ENCODE results near the gene SF3B4.
"Not testable (repeated sequence)": the region's sequence is repeated elsewhere in the genome, so short reads cannot be mapped to it uniquely, and the experiment has no call there.

SF3B4 gene

DNA sequence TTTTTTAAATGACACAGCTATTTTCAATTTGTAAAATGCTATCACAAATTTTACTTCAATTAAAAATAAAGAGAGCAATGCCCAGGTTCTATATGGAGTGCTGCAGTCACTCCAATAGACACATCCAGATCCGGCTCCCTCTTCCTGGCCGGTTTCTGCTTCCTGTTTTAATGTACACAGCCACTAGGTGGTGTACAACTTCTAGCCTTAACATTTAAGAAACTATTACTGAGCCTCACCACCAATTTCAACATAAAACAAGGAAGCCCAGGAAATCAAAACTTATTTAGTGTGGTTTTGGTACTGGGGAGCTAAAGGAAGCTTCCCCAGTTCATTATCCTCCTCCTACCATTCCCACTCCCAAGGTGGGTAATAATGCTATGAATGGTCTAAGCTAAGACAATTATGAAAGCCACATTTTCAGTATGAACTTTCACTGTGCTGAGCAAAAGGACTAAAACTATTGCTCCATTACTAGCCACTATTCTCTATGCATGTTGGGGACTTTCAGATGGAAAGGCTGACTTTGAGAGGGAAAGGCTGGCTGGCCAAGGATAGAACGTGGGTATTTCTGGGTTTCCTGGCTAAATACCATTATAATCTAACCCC lies 34.5 kb upstream of the SF3B4 start:
- H3K27me3 ChIP-seq (replicated peaks; ENCODE audit: control insufficient read depth, insufficient read depth, low read length, poor library complexity, severe bottlenecking), result no peaks in the 10 kb centered on the region
- H3K9me3 ChIP-seq (ENCODE audit: control insufficient read depth, low read length), result no peaks in the 10 kb centered on the region
- H3K4me1 ChIP-seq (ENCODE audit: control insufficient read depth, insufficient read depth, low read length, poor library complexity, severe bottlenecking), result no peaks in the 10 kb centered on the region
- H3K4me3 ChIP-seq (ENCODE audit: insufficient read depth, low read depth, low read length, poor library complexity, severe bottlenecking), result no peak overlapping the region
- H3K36me3 ChIP-seq (ENCODE audit: control insufficient read depth, insufficient read depth, low read length), result peaks cover 11% of the 10 kb centered on the region
- H3K27ac ChIP-seq (ENCODE audit: insufficient read depth, low read length, poor library complexity, severe bottlenecking), result no peak overlapping the region
- DNase-seq, result peak; percentile 11 to 30 (median 19)

DNA sequence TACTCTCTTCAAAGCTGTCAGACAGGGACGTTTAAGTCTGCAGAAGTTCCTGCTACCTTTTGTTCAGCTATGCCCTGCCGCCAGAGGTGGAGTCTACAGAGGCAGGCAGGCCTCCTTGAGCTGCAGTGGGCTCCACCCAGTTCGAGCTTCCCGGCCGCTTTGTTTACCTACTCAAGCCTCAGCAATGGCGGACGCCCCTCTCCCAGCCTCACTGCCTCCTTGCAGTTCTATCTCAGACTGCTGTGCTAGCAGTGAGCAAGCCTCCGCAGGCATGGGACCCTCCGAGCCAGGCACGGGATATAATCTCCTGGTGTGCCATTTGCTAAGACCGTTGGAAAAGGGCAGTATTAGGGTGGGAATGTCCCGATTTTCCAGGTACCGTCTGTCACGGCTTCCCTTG lies 29.9 kb upstream of the SF3B4 start:
- H3K4me1 ChIP-seq (ENCODE audit: control insufficient read depth, insufficient read depth, low read length, poor library complexity, severe bottlenecking); H3K4me3 ChIP-seq (ENCODE audit: insufficient read depth, low read depth, low read length, poor library complexity, severe bottlenecking); DNase-seq; H3K9me3 ChIP-seq (ENCODE audit: control insufficient read depth, low read length); H3K27ac ChIP-seq (ENCODE audit: insufficient read depth, low read length, poor library complexity, severe bottlenecking); H3K36me3 ChIP-seq (ENCODE audit: control insufficient read depth, insufficient read depth, low read length); H3K27me3 ChIP-seq (replicated peaks; ENCODE audit: control insufficient read depth, insufficient read depth, low read length, poor library complexity, severe bottlenecking): not testable (repeated sequence)

DNA sequence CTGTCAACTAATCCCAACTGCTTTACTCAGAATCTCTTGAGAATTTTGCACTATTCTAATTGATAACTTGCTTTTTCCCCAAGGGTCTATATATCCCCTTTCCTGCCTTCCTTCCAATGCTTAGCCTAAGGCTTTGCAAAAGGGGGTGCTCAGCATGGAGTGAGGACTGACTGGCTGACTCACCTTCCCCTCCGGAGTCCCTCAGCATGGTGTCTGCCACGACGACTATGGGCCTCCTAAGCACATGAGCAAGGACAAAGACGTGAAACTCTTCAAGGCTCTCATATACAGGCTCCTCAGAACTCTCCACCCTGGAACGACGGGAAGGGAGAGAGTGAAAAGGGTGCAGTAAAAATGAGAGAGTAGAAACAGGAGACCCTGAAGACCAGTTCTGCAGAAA lies 22.3 kb upstream of the SF3B4 start:
- H3K4me1 ChIP-seq (ENCODE audit: control insufficient read depth, insufficient read depth, low read length, poor library complexity, severe bottlenecking), result no peaks in the 10 kb centered on the region
- no peaks in the 10 kb centered on the region for H3K27me3 ChIP-seq (replicated peaks; ENCODE audit: control insufficient read depth, insufficient read depth, low read length, poor library complexity, severe bottlenecking)
- H3K36me3 ChIP-seq (ENCODE audit: control insufficient read depth, insufficient read depth, low read length), result peaks cover 13% of the 10 kb centered on the region
- no peak overlapping the region for H3K4me3 ChIP-seq (ENCODE audit: insufficient read depth, low read depth, low read length, poor library complexity, severe bottlenecking)
- no peak for DNase-seq
- H3K9me3 ChIP-seq (ENCODE audit: control insufficient read depth, low read length), result no peaks in the 10 kb centered on the region
- H3K27ac ChIP-seq (ENCODE audit: insufficient read depth, low read length, poor library complexity, severe bottlenecking), result no peak overlapping the region

DNA sequence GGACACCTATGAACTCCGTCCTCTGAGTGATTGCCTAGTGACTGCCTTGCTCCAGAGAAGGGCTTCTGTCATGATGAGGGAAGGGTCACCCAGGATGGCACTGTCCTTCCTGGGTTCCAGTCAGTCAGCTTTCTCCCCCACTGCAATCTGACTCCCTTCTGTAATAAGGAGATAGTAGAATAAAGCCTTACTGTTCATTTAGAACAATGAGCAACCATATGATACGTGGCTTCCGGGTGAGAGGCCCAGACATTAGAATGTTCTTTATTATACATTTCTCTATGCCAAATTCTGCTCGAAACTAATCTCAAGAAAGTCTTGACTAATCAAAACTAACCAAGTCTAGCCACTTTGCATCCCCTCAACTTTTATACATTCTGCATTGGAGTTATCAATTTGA lies 17.6 kb upstream of the SF3B4 start:
- Histone ChIP-seq H3K27me3 (replicated peaks; ENCODE audit: control insufficient read depth, insufficient read depth, low read length, poor library complexity, severe bottlenecking) (no peaks in the 10 kb centered on the region), H3K4me3 (ENCODE audit: insufficient read depth, low read depth, low read length, poor library complexity, severe bottlenecking) (no peak overlapping the region), H3K9me3 (ENCODE audit: control insufficient read depth, low read length) (no peaks in the 10 kb centered on the region), H3K36me3 (ENCODE audit: control insufficient read depth, insufficient read depth, low read length) (peaks cover 17% of the 10 kb centered on the region), H3K27ac (ENCODE audit: insufficient read depth, low read length, poor library complexity, severe bottlenecking) (no peak overlapping the region), H3K4me1 (ENCODE audit: control insufficient read depth, insufficient read depth, low read length, poor library complexity, severe bottlenecking) (no peaks in the 10 kb centered on the region)
- no peak for DNase-seq

DNA sequence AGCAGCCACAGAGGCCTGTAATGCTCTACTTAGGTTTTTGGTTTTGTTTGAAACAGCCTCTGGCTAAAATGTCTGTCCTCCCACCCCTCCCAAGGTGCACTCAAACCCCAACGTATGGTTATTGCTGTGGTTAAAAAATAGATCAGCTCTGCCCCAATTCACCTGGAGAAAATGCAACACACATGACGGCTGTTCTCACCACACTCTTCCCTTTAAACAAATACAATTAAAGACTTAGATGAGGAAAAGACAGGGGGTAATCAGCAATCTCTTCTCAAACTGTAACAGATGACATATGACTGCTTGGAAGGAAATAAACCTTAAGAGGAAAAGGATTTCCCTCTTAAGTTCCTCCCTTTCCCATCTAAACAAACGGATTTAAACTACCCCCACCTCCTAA lies 15.3 kb upstream of the SF3B4 start:
- H3K27ac ChIP-seq (ENCODE audit: insufficient read depth, low read length, poor library complexity, severe bottlenecking), result no peak overlapping the region
- peaks cover 10% of the 10 kb centered on the region for H3K36me3 ChIP-seq (ENCODE audit: control insufficient read depth, insufficient read depth, low read length)
- H3K27me3 ChIP-seq (replicated peaks; ENCODE audit: control insufficient read depth, insufficient read depth, low read length, poor library complexity, severe bottlenecking), result no peaks in the 10 kb centered on the region
- H3K4me1 ChIP-seq (ENCODE audit: control insufficient read depth, insufficient read depth, low read length, poor library complexity, severe bottlenecking), result peaks cover 5% of the 10 kb centered on the region
- H3K4me3 ChIP-seq (ENCODE audit: insufficient read depth, low read depth, low read length, poor library complexity, severe bottlenecking), result no peak overlapping the region
- no peak for DNase-seq
- no peaks in the 10 kb centered on the region for H3K9me3 ChIP-seq (ENCODE audit: control insufficient read depth, low read length)

DNA sequence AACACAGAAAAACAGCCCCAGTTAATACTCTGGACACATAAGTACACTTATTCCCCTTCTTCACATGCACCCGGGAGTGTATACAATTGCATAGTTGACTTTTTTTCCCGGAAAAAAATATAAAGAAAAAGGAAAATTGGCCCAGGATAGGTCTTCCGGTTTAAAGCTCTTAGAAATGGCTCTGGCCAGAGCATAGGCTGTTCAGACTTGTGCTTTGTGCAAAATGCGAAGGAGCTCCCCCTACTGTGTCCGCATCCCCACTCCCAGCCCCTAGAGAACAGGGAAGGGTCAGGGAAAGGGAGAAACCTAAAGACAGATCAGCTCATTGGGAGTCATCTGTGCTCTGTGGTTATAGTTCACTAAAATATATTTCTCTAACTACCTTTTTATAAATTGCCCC lies 14.6 kb upstream of the SF3B4 start:
- Histone ChIP-seq H3K4me1 (ENCODE audit: control insufficient read depth, insufficient read depth, low read length, poor library complexity, severe bottlenecking) (peaks cover 5% of the 10 kb centered on the region), H3K4me3 (ENCODE audit: insufficient read depth, low read depth, low read length, poor library complexity, severe bottlenecking) (no peak overlapping the region), H3K27ac (ENCODE audit: insufficient read depth, low read length, poor library complexity, severe bottlenecking) (no peak overlapping the region), H3K36me3 (ENCODE audit: control insufficient read depth, insufficient read depth, low read length) (peaks cover 10% of the 10 kb centered on the region), H3K27me3 (replicated peaks; ENCODE audit: control insufficient read depth, insufficient read depth, low read length, poor library complexity, severe bottlenecking) (no peaks in the 10 kb centered on the region), H3K9me3 (ENCODE audit: control insufficient read depth, low read length) (no peaks in the 10 kb centered on the region)
- DNase-seq, result no peak

DNA sequence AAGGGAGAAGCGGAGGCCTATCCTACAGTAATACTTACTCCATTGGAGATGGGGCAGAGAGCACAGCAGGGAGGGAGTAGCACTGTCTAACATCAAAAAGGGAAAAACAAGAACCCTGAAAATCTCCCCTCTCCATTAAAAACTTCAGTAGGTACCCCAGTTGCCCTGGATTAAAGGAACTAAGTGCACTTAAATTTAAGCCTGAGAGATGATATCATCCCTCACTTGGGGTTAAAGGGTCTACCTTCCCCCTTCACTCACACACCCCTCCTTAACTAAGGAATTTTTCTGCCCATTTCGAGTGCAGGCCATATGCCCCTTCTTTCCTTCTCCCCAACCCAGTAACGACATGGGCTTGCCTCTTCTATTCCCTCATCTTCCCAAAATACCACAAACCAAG lies 12.8 kb upstream of the SF3B4 start:
- peaks cover 5% of the 10 kb centered on the region for H3K4me1 ChIP-seq (ENCODE audit: control insufficient read depth, insufficient read depth, low read length, poor library complexity, severe bottlenecking)
- peaks cover 9% of the 10 kb centered on the region for H3K36me3 ChIP-seq (ENCODE audit: control insufficient read depth, insufficient read depth, low read length)
- no peaks in the 10 kb centered on the region for H3K27me3 ChIP-seq (replicated peaks; ENCODE audit: control insufficient read depth, insufficient read depth, low read length, poor library complexity, severe bottlenecking)
- H3K27ac ChIP-seq (ENCODE audit: insufficient read depth, low read length, poor library complexity, severe bottlenecking), result no peak overlapping the region
- no peak overlapping the region for H3K4me3 ChIP-seq (ENCODE audit: insufficient read depth, low read depth, low read length, poor library complexity, severe bottlenecking)
- no peaks in the 10 kb centered on the region for H3K9me3 ChIP-seq (ENCODE audit: control insufficient read depth, low read length)
- DNase-seq, result no peak

DNA sequence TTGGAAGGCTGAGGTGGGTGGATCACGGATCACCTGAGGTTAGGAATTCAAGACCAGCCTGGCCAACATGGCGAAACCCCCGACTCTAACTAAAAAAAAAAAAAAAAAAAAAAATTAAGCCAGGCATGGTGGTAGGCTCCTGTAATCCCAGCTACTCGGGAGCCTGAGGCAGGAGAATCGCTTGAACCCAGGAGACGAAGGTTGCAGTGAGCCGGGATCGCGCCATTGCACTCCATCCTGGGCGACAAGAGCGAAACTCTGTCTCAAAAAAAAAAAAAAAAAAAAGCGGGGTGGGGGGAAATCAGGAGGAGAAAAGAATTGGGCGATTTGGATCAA lies 11.0 kb upstream of the SF3B4 start:
- not testable (repeated sequence) for H3K9me3 ChIP-seq (ENCODE audit: control insufficient read depth, low read length); H3K27ac ChIP-seq (ENCODE audit: insufficient read depth, low read length, poor library complexity, severe bottlenecking); DNase-seq; H3K36me3 ChIP-seq (ENCODE audit: control insufficient read depth, insufficient read depth, low read length); H3K4me1 ChIP-seq (ENCODE audit: control insufficient read depth, insufficient read depth, low read length, poor library complexity, severe bottlenecking); H3K4me3 ChIP-seq (ENCODE audit: insufficient read depth, low read depth, low read length, poor library complexity, severe bottlenecking); H3K27me3 ChIP-seq (replicated peaks; ENCODE audit: control insufficient read depth, insufficient read depth, low read length, poor library complexity, severe bottlenecking)

DNA sequence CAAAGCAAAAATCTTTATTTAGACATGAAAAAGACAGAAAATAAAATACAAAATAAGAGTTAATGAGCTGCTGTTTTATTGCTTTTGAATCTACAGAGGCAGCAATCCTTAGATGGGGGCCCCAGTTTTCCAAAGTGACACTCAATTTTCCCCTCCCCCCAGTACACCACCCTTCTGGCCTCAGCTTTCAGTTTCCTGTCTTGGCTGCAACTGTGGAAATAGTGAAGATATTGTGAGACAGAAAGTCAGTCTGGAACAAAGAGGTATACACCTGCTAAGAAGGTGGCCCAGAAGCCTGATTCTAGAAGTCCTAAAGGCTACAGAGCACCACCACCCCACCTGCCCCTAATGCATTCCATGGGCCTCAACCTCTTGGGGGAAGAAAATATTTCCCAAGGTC lies 10.2 kb upstream of the SF3B4 start:
- no peaks in the 10 kb centered on the region for H3K36me3 ChIP-seq (ENCODE audit: control insufficient read depth, insufficient read depth, low read length)
- no peak overlapping the region for H3K4me3 ChIP-seq (ENCODE audit: insufficient read depth, low read depth, low read length, poor library complexity, severe bottlenecking)
- no peaks in the 10 kb centered on the region for H3K27me3 ChIP-seq (replicated peaks; ENCODE audit: control insufficient read depth, insufficient read depth, low read length, poor library complexity, severe bottlenecking)
- H3K27ac ChIP-seq (ENCODE audit: insufficient read depth, low read length, poor library complexity, severe bottlenecking), result no peak overlapping the region
- peaks cover 5% of the 10 kb centered on the region for H3K4me1 ChIP-seq (ENCODE audit: control insufficient read depth, insufficient read depth, low read length, poor library complexity, severe bottlenecking)
- DNase-seq, result no peak
- H3K9me3 ChIP-seq (ENCODE audit: control insufficient read depth, low read length), result no peaks in the 10 kb centered on the region

DNA sequence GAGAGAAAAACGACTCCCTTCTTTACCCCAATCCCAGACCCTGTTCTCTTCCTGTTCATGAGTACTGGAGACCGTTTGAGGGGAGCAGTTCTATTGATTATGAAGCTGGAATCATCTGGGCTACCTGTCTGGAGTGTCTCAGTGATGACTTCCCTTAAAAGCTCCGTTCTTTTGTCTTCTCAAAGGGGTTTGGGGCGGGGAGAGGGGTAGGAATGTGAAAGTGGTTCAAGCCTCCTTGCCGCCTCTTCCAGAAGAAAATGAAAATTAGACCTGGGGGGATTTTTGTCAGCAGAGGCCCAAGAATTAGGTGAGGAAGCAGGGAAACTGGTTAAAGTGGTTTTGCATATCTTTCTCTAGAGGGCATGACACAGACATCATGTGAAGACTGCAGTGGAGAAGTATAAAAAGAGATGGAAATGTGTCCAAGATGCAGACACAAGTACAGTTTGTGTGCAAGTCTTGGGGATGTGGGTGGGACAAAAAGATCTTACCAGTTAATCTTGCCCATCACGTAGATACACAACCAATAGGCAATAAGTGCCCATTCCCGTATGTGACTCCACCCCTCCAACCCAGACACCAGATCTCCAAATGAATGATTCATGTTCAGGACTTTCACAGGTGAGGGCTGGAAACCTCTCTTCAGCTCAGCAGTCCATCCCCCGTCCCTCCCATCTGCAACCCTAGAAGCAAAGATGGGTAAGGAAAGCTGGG lies 9.5 kb upstream of the SF3B4 start:
- H3K4me1 ChIP-seq (ENCODE audit: control insufficient read depth, insufficient read depth, low read length, poor library complexity, severe bottlenecking), result peaks cover 5% of the 10 kb centered on the region
- no peaks in the 10 kb centered on the region for H3K27me3 ChIP-seq (replicated peaks; ENCODE audit: control insufficient read depth, insufficient read depth, low read length, poor library complexity, severe bottlenecking)
- DNase-seq, result no peak
- no peaks in the 10 kb centered on the region for H3K36me3 ChIP-seq (ENCODE audit: control insufficient read depth, insufficient read depth, low read length)
- no peaks in the 10 kb centered on the region for H3K9me3 ChIP-seq (ENCODE audit: control insufficient read depth, low read length)
- no peak overlapping the region for H3K4me3 ChIP-seq (ENCODE audit: insufficient read depth, low read depth, low read length, poor library complexity, severe bottlenecking)
- no peak overlapping the region for H3K27ac ChIP-seq (ENCODE audit: insufficient read depth, low read length, poor library complexity, severe bottlenecking)
